Myocyte (in vitro differentiated cells): ENCODE results near the gene PTP4A1. TPM values are rescaled to one million over a fixed set of nuclear protein-coding genes. Genes with fewer than 3 reads are reported as not detected.
"Not testable (repeated sequence)": the region's sequence is repeated elsewhere in the genome, so short reads cannot be mapped to it uniquely, and the experiment has no call there.

Source experiments
- DNase-seq: peaks from one replicate; pipeline ENCODE4 v3.0.0-alpha.2; 2012; ENCODE audit warnings: low read depth
- total RNA-seq: library from RNA; depleted of rRNA; stranded (reverse); fragments of >200 nt; gene quantifications from 2 replicates; pipeline ENCODE4 v1.2.3, GENCODE V29; 2014

Gene PTP4A1
- total RNA-seq, 1 donor from 2014 or later, result 24.1 TPM

DNA sequence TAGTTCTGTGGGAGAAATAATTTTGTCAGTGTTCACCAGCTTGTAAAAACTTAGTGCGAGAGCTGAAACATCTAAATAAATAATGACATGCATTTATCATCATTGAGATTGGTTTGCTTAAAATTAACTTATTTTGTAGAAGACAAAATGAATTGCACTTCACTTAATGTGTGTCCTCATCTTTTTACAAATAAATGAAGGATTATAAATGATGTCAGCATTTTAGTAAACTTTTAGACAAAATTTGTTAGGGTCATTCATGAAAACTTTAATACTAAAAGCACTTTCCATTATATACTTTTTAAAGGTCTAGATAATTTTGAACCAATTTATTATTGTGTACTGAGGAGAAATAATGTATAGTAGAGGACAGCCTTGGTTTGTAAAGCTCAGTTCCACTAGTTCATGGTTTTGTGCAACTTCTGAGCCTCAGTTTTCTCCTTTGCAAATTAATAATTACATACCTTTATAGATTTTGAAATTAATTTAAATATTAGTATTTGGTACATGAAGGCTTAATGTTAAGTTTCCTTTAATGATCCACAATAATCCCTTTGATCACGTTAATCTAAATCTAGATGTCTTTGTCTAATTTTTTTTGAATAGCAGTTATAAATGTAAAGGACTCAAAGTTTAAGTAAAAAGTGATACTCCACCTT is 9.2 kb downstream of the PTP4A1 start:
- no peak for DNase-seq

- no peak for DNase-seq
These were observed 10.4 kb downstream of the PTP4A1 start for GRCh38 chr6:63582579-63583231.

DNA sequence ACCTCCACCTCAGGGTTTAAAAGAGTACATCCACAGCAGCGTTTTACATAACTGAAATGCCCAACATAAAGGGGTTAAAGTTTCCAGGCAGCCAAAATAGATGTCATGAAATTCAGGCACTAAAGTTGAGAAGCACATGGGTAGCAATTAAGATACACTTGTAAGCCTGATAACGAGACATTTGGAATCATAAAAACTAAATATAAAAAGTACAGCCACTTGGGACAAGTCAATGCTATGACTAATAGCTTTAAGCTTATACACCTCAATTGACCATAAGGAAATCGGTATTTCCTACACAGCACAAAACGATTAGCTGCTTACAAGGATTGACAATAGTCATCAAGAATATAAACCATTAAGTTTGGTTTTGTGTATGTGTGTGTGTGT is 11.8 kb downstream of the PTP4A1 start:
- DNase-seq, result no peak

DNA sequence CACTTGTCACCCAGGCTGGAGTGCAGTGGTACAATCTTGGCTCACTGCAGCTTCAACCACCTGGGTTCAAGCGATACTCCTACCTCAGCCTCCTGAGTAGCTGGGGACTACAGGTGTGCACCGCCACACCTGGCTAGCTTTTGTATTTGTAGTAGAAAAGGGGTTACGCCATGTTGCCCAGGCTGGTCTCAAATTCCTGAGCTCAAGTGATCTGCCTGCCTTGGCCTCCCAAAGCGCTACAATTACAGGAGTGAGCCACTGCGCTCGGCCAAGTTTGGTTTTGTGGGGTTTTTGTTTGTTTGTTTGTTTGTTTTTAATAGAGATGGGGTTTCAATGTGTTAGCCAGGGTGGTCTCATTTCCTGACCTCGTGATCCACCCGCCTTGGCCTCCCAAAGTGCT is 12.3 kb downstream of the PTP4A1 start:
- DNase-seq, result no peak

GRCh38 chr6:63585652-63586051 is 13.4 kb downstream of the PTP4A1 start:
- not testable (repeated sequence) for DNase-seq

DNA sequence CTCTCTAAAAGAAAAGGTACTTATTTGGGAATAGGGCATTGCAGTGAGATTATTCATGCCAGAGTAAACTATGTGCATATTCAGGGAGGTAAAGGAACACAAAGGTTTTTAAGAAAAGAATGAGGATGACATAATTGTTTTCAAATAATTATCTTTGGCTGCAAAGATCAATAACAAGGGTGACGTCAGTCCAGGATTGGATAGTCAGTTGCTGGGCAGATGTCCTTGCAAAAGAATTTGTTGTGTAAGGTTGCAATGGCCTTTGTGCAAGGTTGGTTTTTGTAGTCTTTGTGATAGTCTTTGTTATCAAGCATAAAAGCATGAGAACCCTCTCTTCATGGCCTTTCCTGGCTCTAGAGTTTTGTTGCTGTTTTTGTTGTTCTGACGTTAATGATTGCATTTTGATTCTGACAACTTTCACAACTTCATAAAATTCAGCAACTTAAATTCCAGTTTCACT is 17.7 kb downstream of the PTP4A1 start:
- DNase-seq, result no peak

DNA sequence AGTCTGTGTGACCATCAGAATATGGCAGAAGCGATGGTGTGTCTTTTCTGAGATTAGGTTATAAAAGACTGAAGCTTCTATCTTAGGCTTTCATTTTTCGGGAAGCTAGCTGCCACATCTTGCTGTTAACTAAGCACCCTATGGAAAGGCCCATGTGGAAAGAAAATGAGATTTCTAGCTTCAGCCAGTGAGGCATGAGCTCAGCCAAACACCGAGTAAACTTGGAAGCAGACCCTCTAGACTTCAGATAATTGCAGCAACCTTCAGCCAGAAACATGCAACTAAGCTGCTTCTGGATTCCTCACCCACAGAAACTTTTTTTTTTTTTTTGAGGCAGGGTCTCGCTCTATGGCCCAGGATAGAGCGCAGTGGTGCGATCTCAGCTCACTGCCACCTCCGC is 20.6 kb downstream of the PTP4A1 start:
- no peak for DNase-seq

DNA sequence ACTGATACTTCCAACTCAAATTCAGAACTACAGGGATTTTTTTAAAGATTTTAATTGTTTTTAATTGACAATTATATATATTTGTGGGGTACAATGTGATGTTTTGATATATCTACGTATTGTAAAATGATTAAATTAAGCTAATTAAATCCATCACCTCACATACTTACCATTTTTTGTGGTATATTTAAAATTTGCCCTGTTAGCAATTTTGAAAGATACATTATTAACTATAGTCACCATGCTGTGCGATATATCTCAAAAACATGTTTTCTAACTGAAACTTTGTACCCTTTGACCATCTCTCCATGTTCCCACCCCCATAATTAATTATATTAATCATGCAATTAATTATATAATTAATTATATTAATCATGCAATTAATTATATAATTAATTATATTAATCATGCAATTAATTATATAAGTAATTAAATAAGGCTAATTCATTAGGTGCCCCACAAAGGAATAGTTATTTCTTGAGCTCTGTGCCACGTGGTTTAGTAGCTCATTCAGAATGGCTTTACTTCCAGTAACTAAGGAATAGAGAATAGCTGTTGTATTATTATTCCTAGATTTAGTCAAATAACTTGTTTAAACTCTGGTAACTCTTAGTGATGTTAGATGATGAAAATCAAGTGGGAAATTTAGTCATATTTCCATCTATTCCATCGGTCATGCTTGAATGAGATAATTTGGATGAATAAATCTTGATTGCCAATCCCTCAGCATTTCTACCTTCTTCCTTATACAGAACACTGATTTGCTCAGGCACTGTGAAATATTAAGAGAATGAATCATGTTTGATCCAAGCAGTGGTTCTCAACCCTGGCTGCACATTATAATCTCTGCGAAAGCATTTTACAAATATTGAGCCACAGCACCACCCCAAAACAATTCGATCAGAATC is 25.1 kb downstream of the PTP4A1 start:
- no peak for DNase-seq

DNA sequence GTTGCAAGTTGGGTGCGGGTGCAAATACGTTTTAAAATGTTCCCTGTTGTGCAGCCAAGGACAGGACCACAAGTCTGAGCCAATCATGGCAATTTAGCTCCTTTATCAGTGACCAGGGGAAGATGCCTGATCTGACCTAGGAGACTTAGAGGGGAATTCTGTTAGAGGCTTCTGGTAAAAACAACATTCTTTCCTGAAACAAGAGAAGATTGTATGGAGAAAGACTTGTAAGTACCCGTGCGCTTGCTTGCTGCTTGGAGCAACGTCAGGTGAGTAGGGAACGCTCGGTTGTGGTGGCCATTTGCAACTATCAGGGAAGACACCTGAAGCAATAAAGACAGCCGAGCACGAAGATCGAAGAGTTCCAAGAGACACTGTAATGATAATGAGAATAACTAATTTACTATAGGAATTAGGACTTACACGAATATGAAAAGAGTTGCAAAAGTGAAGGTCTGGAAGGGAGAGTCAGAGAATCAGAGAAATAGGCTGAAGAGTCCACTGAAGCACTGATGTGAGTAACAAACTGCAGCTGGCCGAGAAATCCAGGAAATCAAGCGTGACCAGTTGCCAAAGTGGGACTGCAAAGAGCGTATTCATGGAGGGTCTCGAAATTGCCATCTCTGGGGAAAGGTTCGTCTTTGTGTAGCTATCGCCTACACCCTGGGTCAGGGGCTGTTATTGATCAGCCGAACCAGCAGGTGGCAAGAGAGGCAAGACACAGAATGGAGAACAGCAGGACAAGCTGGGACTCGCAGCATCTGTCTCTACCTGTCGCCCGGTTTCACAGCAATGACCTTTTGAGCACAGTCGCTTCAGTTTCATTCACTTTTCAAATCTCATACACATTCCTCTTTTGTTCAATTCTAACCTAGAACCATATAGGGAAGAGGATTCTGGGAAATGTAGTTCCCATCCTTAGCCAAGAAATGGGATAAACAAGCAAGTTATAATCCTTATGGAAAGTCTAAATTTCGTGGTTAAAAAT is 26.1 kb downstream of the PTP4A1 start:
- DNase-seq, result peak; percentile 68

- no peak for DNase-seq
These were observed 27.0 kb downstream of the PTP4A1 start for GRCh38 chr6:63599243-63599642.

GRCh38 chr6:63600136-63600535 is 27.9 kb downstream of the PTP4A1 start:
- DNase-seq, result no peak

- no peak for DNase-seq
These were observed 37.0 kb downstream of the PTP4A1 start for GRCh38 chr6:63609231-63609630.

DNA sequence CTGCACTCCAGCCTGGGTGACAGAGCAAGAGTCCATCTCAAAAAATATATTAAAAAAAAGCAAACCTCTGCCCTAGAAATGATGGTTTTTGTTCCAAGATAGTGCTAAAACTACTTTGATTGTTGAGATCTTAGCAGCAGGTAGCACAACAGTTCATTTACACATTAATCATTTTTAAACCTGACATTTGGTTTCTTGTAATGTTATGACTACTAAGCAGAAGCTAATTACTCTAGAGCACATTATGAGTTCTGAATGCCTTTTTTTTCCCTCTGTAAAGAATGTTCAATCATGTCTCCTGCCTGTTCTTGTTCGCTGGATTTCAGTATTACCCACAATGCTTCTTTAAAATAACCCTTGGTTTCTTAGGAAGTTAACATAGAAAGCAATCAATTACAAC is 38.7 kb downstream of the PTP4A1 start:
- no peak for DNase-seq

DNA sequence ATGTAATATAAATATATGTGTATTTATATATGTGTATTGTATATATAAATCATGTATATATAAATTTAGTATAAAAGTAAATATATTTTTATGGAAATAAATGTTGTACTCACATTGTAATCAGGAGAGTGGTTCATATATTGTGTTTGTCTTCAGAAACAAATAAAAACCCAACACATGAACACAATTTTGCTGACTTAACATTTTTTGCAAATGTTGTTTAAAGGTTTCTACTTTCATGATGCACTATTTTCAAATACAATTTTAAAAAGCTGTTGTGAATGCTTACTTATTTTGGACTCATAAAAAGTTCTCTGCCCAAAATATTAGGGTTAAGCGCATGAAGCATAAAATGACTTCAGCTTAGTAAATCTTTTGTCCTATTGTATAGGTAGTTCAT is 39.3 kb downstream of the PTP4A1 start:
- no peak for DNase-seq

DNA sequence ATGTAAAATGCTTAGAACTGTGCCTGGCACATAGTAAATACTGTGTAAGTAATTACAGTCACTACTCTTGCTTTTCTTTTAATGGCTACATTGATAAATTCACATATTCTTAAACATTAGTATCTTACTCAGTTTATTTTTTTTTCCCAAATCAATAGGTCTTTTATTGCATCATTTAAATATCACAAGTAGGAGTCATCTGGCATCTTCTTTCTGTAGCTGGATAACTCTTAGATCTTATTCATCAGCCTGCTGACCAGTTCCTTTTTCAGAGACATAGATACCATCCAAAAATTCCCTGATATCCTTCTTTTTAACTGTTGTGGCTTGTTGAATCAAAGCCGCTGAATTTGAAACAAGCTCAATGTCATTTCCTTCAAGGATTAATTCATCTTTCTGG is 43.3 kb downstream of the PTP4A1 start:
- DNase-seq, result no peak

Other genes starting within 250 kb of the PTP4A1 start
- 45.0 and 45.5 TPM in 2 replicates for gene PHF3, start 63.3 kb downstream of the PTP4A1 start, total RNA-seq